ENCODE results near the gene SLC2A2. TPM values are rescaled to one million over a fixed set of nuclear protein-coding genes. Genes with fewer than 3 reads are reported as not detected.

SLC2A2 gene
- polyA plus RNA-seq (2012; ENCODE audit: insufficient read length, low read depth), result not detected

GRCh38 chr3:171026597-171027293 is at the start of gene SLC2A2:
Gene SLC2A2, minus strand, starts transcription at chr3:171026720. Its CDS starts 50 bp downstream, at chr3:171026670.
- TF ChIP-seq REST (IDR thresholded peaks at IDR 0.05; ENCODE audit: insufficient read depth in 1 of 2, low read depth in 2 of 2, low read length in 2 of 2) (no peak), FOXP2 (optimal IDR thresholded peaks at IDR 0.05; ENCODE audit: borderline replicate concordance, extremely low read depth, extremely low read length, insufficient read depth) (no peak), SIN3A (IDR thresholded peaks at IDR 0.05; ENCODE audit: borderline replicate concordance, insufficient read depth, low read length) (no peak), POLR2AphosphoS5 (IDR thresholded peaks at IDR 0.05; ENCODE audit: low read depth, low read length) (no peak), TAF1 (IDR thresholded peaks at IDR 0.05; ENCODE audit: borderline replicate concordance, insufficient read depth, low read length) (no peak)

GRCh38 chr3:171072432-171072831 is 45.9 kb upstream of the SLC2A2 start:
- no peak for TF ChIP-seq FOXP2 (optimal IDR thresholded peaks at IDR 0.05; ENCODE audit: borderline replicate concordance, extremely low read depth, extremely low read length, insufficient read depth)
- no peak for TF ChIP-seq POLR2AphosphoS5 (IDR thresholded peaks at IDR 0.05; ENCODE audit: low read depth, low read length)
- TF ChIP-seq TAF1 (IDR thresholded peaks at IDR 0.05; ENCODE audit: borderline replicate concordance, insufficient read depth, low read length), result no peak

GRCh38 chr3:171068658-171069057 is 42.1 kb upstream of the SLC2A2 start:
- no peak for TF ChIP-seq TAF1 (IDR thresholded peaks at IDR 0.05; ENCODE audit: borderline replicate concordance, insufficient read depth, low read length)
- no peak for TF ChIP-seq SIN3A (IDR thresholded peaks at IDR 0.05; ENCODE audit: borderline replicate concordance, insufficient read depth, low read length)
- TF ChIP-seq REST (IDR thresholded peaks at IDR 0.05; ENCODE audit: insufficient read depth in 1 of 2, low read depth in 2 of 2, low read length in 2 of 2), result no peak
- no peak for TF ChIP-seq POLR2AphosphoS5 (IDR thresholded peaks at IDR 0.05; ENCODE audit: low read depth, low read length)
- no peak for TF ChIP-seq FOXP2 (optimal IDR thresholded peaks at IDR 0.05; ENCODE audit: borderline replicate concordance, extremely low read depth, extremely low read length, insufficient read depth)

GRCh38 chr3:171066206-171066605 is 39.7 kb upstream of the SLC2A2 start:
- TF ChIP-seq FOXP2 (optimal IDR thresholded peaks at IDR 0.05; ENCODE audit: borderline replicate concordance, extremely low read depth, extremely low read length, insufficient read depth), result no peak
- no peak for TF ChIP-seq POLR2AphosphoS5 (IDR thresholded peaks at IDR 0.05; ENCODE audit: low read depth, low read length)
- no peak for TF ChIP-seq SIN3A (IDR thresholded peaks at IDR 0.05; ENCODE audit: borderline replicate concordance, insufficient read depth, low read length)
- no peak for TF ChIP-seq REST (IDR thresholded peaks at IDR 0.05; ENCODE audit: insufficient read depth in 1 of 2, low read depth in 2 of 2, low read length in 2 of 2)
- TF ChIP-seq TAF1 (IDR thresholded peaks at IDR 0.05; ENCODE audit: borderline replicate concordance, insufficient read depth, low read length), result no peak

- no peak for TF ChIP-seq REST (IDR thresholded peaks at IDR 0.05; ENCODE audit: insufficient read depth in 1 of 2, low read depth in 2 of 2, low read length in 2 of 2)
- no peak for TF ChIP-seq FOXP2 (optimal IDR thresholded peaks at IDR 0.05; ENCODE audit: borderline replicate concordance, extremely low read depth, extremely low read length, insufficient read depth)
- TF ChIP-seq SIN3A (IDR thresholded peaks at IDR 0.05; ENCODE audit: borderline replicate concordance, insufficient read depth, low read length), result no peak
- no peak for TF ChIP-seq TAF1 (IDR thresholded peaks at IDR 0.05; ENCODE audit: borderline replicate concordance, insufficient read depth, low read length)
- no peak for TF ChIP-seq POLR2AphosphoS5 (IDR thresholded peaks at IDR 0.05; ENCODE audit: low read depth, low read length)
These were observed 39.2 kb upstream of the SLC2A2 start for GRCh38 chr3:171065732-171066131.

All from PFSK-1 (cell line).